Measurements from ENCODE around the gene LGALS16.
"Not testable (repeated sequence)": the region's sequence is repeated elsewhere in the genome, so short reads cannot be mapped to it uniquely, and the experiment has no call there.

DNA sequence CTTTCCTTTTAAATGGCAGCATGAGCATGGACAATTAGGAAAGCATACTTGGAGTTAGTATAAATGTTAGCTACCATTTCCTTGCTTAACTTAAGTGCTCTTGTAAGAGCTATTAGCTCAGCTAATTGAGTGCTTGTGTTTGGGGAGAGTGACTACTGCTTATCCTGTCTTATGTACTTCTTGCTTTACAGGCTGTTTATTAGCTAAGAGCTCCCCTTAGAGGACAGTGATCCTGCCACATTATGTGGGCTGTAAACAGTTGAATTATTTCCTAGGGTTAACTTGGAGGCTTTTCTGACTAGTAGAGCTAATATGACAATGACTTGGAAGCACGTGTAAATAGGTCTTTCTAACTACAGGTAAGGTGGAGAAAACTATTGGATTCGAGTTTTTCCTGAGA, 28.1 kb upstream of the LGALS16 start:
- not testable (repeated sequence) for TF ChIP-seq MYC (IDR thresholded peaks at IDR 0.05; ENCODE audit: low read depth, low read length); CTCF (IDR thresholded peaks at IDR 0.05; ENCODE audit: extremely low read depth in 1 of 2, insufficient read depth in 1 of 2, low read depth in 1 of 2, low read length in 2 of 2); POLR2A (IDR thresholded peaks at IDR 0.05; ENCODE audit: low read depth, low read length); EZH2 (IDR thresholded peaks at IDR 0.05; ENCODE audit: borderline replicate concordance, low read depth, low read length, severe bottlenecking); GATA2 (IDR thresholded peaks at IDR 0.05; ENCODE audit: insufficient read depth, insufficient read length, low read depth, low read length); FOS (IDR thresholded peaks at IDR 0.05; ENCODE audit: borderline replicate concordance, insufficient read depth, low read length); JUN (IDR thresholded peaks at IDR 0.05; ENCODE audit: borderline replicate concordance, insufficient read depth, insufficient read length, low read depth)

Data from endothelial cell of umbilical vein (primary cell).